Measurements from ENCODE around the gene SLC9A2.

Gene SLC9A2, protein sequence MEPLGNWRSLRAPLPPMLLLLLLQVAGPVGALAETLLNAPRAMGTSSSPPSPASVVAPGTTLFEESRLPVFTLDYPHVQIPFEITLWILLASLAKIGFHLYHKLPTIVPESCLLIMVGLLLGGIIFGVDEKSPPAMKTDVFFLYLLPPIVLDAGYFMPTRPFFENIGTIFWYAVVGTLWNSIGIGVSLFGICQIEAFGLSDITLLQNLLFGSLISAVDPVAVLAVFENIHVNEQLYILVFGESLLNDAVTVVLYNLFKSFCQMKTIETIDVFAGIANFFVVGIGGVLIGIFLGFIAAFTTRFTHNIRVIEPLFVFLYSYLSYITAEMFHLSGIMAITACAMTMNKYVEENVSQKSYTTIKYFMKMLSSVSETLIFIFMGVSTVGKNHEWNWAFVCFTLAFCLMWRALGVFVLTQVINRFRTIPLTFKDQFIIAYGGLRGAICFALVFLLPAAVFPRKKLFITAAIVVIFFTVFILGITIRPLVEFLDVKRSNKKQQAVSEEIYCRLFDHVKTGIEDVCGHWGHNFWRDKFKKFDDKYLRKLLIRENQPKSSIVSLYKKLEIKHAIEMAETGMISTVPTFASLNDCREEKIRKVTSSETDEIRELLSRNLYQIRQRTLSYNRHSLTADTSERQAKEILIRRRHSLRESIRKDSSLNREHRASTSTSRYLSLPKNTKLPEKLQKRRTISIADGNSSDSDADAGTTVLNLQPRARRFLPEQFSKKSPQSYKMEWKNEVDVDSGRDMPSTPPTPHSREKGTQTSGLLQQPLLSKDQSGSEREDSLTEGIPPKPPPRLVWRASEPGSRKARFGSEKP

DNA sequence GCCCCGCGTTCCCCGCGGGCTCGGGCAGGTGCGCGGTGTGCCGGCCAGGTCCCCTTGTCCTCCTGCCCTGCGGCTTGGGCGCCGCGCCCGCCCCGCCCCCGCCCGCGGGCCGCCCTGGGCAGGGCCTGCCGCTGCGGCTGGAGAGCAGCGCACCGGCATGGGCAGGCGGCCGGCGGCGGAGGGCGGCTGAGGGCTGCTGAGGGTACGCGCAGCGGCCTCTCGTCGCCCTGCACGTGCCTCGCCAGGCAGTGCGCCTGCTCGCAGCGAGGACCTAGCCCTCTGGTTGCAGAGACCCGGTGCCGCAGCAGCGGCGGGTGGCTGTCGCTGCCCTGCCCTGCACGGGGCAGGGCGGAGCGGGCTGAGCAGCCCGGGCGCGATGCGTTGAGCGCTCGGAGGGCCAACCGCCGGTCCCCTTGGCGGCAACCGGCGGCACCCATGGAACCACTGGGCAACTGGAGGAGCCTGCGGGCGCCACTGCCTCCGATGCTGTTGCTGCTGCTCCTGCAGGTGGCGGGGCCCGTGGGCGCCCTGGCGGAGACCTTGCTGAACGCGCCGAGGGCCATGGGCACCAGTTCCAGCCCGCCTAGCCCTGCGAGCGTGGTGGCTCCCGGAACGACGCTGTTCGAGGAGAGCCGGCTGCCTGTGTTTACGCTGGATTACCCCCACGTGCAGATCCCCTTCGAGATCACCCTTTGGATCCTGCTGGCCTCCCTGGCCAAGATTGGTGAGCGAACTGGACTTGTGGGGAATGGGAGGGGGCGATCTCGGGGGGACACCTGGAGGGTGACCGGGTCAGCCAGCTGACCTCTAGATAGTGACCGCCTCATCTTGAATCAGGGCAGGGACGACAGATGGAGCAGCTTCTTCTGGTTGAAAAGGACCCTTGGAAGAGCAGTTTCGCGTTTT lies at the start of gene SLC9A2:
SLC9A2 (plus strand) TSS at position 140 of the 906 bp plus-strand sequence; CDS start at position 436, 296 bp downstream.
- Histone ChIP-seq H3K27ac (peak within 1 kb of the TSS; percentile 50), H2AFZ (peak within 1 kb of the TSS; percentile 87), H3K4me2 (ENCODE audit: low read length) (peak within 1 kb of the TSS; percentile 85), H3K36me3 (ENCODE audit: control insufficient read depth, insufficient read depth, low read length) (no peaks in the 10 kb centered on the region), H3K9me3 (ENCODE audit: control insufficient read depth, low read length) (no peaks in the 10 kb centered on the region), H3K4me1 (peaks cover 7% of the 10 kb centered on the region), H3K9ac (no peak within 1 kb of the TSS), H3K27me3 (ENCODE audit: control insufficient read depth, insufficient read depth, low read length) (no peaks in the 10 kb centered on the region), H3K4me3 (ENCODE audit: low read depth, low read length) (peak within 1 kb of the TSS; percentile 61), H3K79me2 (no peaks in the 10 kb centered on the region)
- TF ChIP-seq, protein P1, sequence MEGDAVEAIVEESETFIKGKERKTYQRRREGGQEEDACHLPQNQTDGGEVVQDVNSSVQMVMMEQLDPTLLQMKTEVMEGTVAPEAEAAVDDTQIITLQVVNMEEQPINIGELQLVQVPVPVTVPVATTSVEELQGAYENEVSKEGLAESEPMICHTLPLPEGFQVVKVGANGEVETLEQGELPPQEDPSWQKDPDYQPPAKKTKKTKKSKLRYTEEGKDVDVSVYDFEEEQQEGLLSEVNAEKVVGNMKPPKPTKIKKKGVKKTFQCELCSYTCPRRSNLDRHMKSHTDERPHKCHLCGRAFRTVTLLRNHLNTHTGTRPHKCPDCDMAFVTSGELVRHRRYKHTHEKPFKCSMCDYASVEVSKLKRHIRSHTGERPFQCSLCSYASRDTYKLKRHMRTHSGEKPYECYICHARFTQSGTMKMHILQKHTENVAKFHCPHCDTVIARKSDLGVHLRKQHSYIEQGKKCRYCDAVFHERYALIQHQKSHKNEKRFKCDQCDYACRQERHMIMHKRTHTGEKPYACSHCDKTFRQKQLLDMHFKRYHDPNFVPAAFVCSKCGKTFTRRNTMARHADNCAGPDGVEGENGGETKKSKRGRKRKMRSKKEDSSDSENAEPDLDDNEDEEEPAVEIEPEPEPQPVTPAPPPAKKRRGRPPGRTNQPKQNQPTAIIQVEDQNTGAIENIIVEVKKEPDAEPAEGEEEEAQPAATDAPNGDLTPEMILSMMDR (IDR thresholded peaks at IDR 0.05): no peak

DNA sequence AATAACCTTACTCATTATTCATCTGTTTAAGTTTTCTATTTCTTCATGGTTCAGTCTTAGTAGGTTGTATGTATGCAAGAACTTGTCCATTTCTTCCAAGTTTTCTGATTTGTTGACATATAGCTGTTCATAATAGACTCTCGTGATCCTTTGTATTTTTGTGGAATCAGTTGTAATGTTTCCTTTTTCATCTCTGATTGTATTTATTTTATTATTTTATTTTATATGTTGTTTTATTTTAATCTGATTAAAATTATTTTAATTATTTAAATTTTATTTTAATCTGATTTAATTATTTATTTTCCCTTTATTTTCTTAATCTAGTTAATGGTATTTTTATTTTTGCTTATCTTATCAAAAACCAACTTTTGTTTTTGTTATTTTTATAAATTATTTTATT lies 43.5 kb upstream of the SLC9A2 start:
- Histone ChIP-seq H3K9me3 (ENCODE audit: control insufficient read depth, low read length) (no peaks in the 10 kb centered on the region), H2AFZ (no peak overlapping the region), H3K79me2 (no peaks in the 10 kb centered on the region), H3K4me3 (ENCODE audit: low read depth, low read length) (no peak overlapping the region), H3K4me1 (no peaks in the 10 kb centered on the region), H3K4me2 (ENCODE audit: low read length) (no peak overlapping the region), H3K27me3 (ENCODE audit: control insufficient read depth, insufficient read depth, low read length) (no peaks in the 10 kb centered on the region), H3K27ac (no peak overlapping the region), H3K9ac (no peak overlapping the region), H3K36me3 (ENCODE audit: control insufficient read depth, insufficient read depth, low read length) (no peaks in the 10 kb centered on the region)
- TF ChIP-seq, protein P1 (IDR thresholded peaks at IDR 0.05): no peak

DNA sequence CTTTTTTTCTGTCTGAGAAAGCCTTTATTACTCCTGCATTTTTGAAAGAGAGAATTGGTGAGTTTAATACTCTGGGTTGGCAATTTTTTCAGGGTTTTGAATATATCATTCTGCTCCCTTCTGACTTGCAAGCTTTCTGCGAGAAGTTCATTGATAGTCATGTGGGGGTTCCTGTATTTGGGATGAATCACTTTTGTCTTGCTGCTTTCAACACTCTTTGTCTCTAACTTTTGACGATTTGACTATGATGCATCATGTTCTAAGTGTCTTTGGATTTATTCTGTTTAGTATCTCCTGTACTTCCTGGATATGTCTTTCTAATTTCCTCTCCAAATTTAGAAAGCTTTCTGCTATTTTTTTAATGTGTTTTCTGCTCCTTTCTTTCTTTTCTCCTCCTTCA lies 41.0 kb upstream of the SLC9A2 start:
- Histone ChIP-seq H3K9ac (no peak overlapping the region), H3K79me2 (no peaks in the 10 kb centered on the region), H3K4me1 (no peaks in the 10 kb centered on the region), H3K36me3 (ENCODE audit: control insufficient read depth, insufficient read depth, low read length) (no peaks in the 10 kb centered on the region), H3K9me3 (ENCODE audit: control insufficient read depth, low read length) (no peaks in the 10 kb centered on the region), H3K4me2 (ENCODE audit: low read length) (no peak overlapping the region), H3K4me3 (ENCODE audit: low read depth, low read length) (no peak overlapping the region), H3K27me3 (ENCODE audit: control insufficient read depth, insufficient read depth, low read length) (no peaks in the 10 kb centered on the region), H3K27ac (no peak overlapping the region), H2AFZ (no peak overlapping the region)
- TF ChIP-seq, protein P1 (IDR thresholded peaks at IDR 0.05): no peak

DNA sequence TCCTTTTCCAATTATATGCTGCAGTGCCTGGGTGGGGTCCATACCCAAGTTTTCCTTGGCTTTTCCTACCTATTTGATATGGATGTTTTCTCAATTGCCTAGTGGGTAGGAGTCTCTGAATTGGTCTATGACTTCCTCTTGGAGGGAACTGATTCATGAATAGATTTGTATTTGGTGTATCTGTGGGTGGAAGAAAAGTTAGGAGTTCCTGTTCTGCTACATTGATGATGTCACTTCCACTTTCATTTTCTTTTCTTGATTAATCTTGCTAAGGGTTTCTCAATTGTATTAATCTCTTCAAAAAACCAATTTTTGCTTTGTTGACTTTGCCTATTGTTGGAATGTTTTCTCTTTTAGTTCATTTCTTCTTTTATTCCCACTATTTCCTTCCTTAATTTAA lies 37.4 kb upstream of the SLC9A2 start:
- Histone ChIP-seq H3K4me2 (ENCODE audit: low read length) (no peak overlapping the region), H3K9ac (no peak overlapping the region), H3K27ac (no peak overlapping the region), H3K27me3 (ENCODE audit: control insufficient read depth, insufficient read depth, low read length) (no peaks in the 10 kb centered on the region), H3K79me2 (no peaks in the 10 kb centered on the region), H2AFZ (no peak overlapping the region), H3K4me1 (no peaks in the 10 kb centered on the region), H3K4me3 (ENCODE audit: low read depth, low read length) (no peak overlapping the region), H3K36me3 (ENCODE audit: control insufficient read depth, insufficient read depth, low read length) (no peaks in the 10 kb centered on the region), H3K9me3 (ENCODE audit: control insufficient read depth, low read length) (no peaks in the 10 kb centered on the region)
- TF ChIP-seq, protein P1 (IDR thresholded peaks at IDR 0.05): no peak
